OCI-LY3 (cell line): ENCODE data around the gene MUS81.

ENCODE experiments used
- H2AFZ ChIP-seq: fragments of 200-600, 300-600 bp; shearing (Covaris generic); 2 replicates; pipeline ENCODE4 v1.6.0; 2014; ENCODE audit warnings: antibody characterized with exemption, low read depth, low read length
- H3K27ac ChIP-seq: fragments of 200-600, 300-600 bp; sonication (generic); 2 replicates; pipeline ENCODE4 v1.5.1; 2014; ENCODE audit warnings: mild to moderate bottlenecking, low read length, moderate library complexity, mixed read lengths
- H3K27me3 ChIP-seq: fragments of 200-600, 300-600 bp; sonication (generic); 2 replicates; pipeline ENCODE4 v1.6.1; 2014; ENCODE audit warnings: low read depth, low read length, mixed read lengths
- H3K36me3 ChIP-seq: fragments of 200-600, 300-600 bp; sonication (generic); replicated peaks from 2 replicates; pipeline ENCODE3; 2014; ENCODE audit warnings: low read depth, low read length, mixed read lengths
- H3K4me1 ChIP-seq: fragments of 300-600, 200-600 bp; sonication (generic); 2 replicates; pipeline ENCODE4 v1.6.1; 2014; ENCODE audit warnings: low read length, mixed read lengths
- H3K4me2 ChIP-seq: fragments of 200-600, 300-600 bp; sonication (generic); 2 replicates; pipeline ENCODE4 v1.6.1; 2014; ENCODE audit warnings: low read length, mixed read lengths
- H3K4me3 ChIP-seq: fragments of 300-600, 200-600 bp; sonication (generic); 2 replicates; pipeline ENCODE4 v1.5.1; 2014; ENCODE audit warnings: antibody characterized with exemption, mild to moderate bottlenecking, low read length, moderate library complexity
- H3K79me2 ChIP-seq: fragments of 300-600, 200-600 bp; shearing (Covaris generic); 2 replicates; pipeline ENCODE4 v1.6.1; 2014; ENCODE audit warnings: mild to moderate bottlenecking, low read length, mixed read lengths
- H3K9ac ChIP-seq: fragments of 300-600, 200-600 bp; shearing (Covaris generic); 2 replicates; pipeline ENCODE4 v1.6.0; 2014; ENCODE audit warnings: mild to moderate bottlenecking, low read length, moderate library complexity
- H3K9me3 ChIP-seq: fragments of 200-600, 300-600 bp; shearing (Covaris generic); 2 replicates; pipeline ENCODE4 v1.6.1; 2014; ENCODE audit warnings: low read length, mixed read lengths; ENCODE audit not compliant: insufficient read depth
- H4K20me1 ChIP-seq: fragments of 200-600, 300-600 bp; sonication (generic); 2 replicates; pipeline ENCODE4 v1.6.1; 2016; ENCODE audit warnings: low read length, mixed read lengths; ENCODE audit not compliant: insufficient read depth
- CTCF ChIP-seq: fragments of 200-600, 300-600 bp; sonication (generic); IDR thresholded peaks from 2 replicates; pipeline ENCODE4 v1.5.1; 2014; ENCODE audit warnings: antibody characterized with exemption, low read length, low read depth
- EZH2phosphoT487 ChIP-seq: fragments of 200-600 bp; shearing (Covaris generic); IDR thresholded peaks from 2 replicates; pipeline ENCODE4 v1.6.1; 2018; ENCODE audit warnings: antibody characterized with exemption, mixed run types, low read depth

The MUS81 gene

DNA sequence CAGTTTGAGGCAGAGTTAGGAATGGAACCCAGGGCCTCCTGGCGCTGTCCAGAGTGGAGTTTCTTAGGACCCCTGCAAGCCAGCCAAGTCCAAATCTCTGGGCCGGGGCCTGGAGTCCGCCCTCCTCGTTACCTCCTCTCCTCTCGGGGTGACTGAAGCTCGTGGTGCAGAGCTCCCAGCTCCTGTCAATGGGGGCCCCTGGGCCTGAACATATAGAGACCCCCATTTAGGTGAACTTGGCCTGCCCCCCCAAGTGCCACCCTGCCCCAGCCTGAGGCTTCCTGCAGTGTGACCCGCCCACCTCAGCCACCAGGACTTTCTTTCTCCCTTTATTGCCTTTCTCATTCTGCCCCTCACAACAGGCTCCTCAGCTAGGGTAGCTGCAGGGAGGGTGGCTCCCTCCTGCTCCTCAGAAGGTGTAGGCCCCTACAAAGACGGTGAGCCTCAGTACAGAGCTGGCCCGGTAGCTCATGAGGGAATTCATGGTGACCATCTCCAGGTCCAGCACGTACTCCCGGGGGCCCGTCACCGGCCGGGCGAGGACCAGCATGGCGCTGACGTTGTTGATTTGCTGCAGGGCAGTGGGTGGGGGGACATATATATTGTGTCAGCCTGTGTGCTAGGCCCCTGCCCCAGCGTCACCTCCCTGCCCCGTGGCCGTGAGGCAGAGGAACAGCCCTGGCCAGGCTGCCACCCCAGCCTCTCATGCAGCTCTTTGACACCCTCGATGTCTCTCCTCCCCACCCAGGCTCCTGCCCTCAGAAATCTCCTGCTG, 6.5 kb downstream of the MUS81 start:
- Histone ChIP-seq H3K4me1 (peaks cover 3% of the 10 kb centered on the region), H2AFZ (no peak overlapping the region), H3K4me3 (no peak overlapping the region), H3K9me3 (no peaks in the 10 kb centered on the region), H3K9ac (no peak overlapping the region), H3K79me2 (peaks cover 9% of the 10 kb centered on the region), H3K27ac (no peak overlapping the region), H3K36me3 (peaks cover 62% of the 10 kb centered on the region), H3K4me2 (no peak overlapping the region), H3K27me3 (no peaks in the 10 kb centered on the region), H4K20me1 (no peaks in the 10 kb centered on the region; the same call in 1 of the 2 replicates)
- no peak for TF ChIP-seq CTCF
- TF ChIP-seq EZH2phosphoT487, result no peak

GRCh38 chr11:65867284-65868071, 7.2 kb downstream of the MUS81 start:
- no peak overlapping the region for H3K27ac ChIP-seq
- TF ChIP-seq CTCF (no peak), EZH2phosphoT487 (no peak)
- H3K4me2 ChIP-seq, result no peak overlapping the region
- H3K4me1 ChIP-seq, result no peaks in the 10 kb centered on the region
- no peak overlapping the region for H3K4me3 ChIP-seq
- no peak overlapping the region for H2AFZ ChIP-seq
- peaks cover under 1% of the 10 kb centered on the region; the same call in 1 of the 2 replicates for H3K79me2 ChIP-seq
- no peak overlapping the region for H3K9ac ChIP-seq
- H4K20me1 ChIP-seq, result no peaks in the 10 kb centered on the region; the same call in 1 of the 2 replicates
- no peaks in the 10 kb centered on the region for H3K27me3 ChIP-seq
- peaks cover 55% of the 10 kb centered on the region for H3K36me3 ChIP-seq
- H3K9me3 ChIP-seq, result no peaks in the 10 kb centered on the region

- H4K20me1 ChIP-seq, result no peaks in the 10 kb centered on the region; the same call in 1 of the 2 replicates
- H3K4me3 ChIP-seq, result no peak overlapping the region
- no peak overlapping the region for H2AFZ ChIP-seq
- H3K79me2 ChIP-seq, result no peaks in the 10 kb centered on the region
- H3K9ac ChIP-seq, result no peak overlapping the region
- no peaks in the 10 kb centered on the region for H3K9me3 ChIP-seq
- TF ChIP-seq EZH2phosphoT487 (no peak), CTCF (no peak)
- H3K36me3 ChIP-seq, result peaks cover 48% of the 10 kb centered on the region
- no peak overlapping the region for H3K4me2 ChIP-seq
- H3K4me1 ChIP-seq, result peaks cover 3% of the 10 kb centered on the region
- H3K27ac ChIP-seq, result no peak overlapping the region
- no peaks in the 10 kb centered on the region for H3K27me3 ChIP-seq
Observed at GRCh38 chr11:65868076-65868667, 7.9 kb downstream of the MUS81 start.

DNA sequence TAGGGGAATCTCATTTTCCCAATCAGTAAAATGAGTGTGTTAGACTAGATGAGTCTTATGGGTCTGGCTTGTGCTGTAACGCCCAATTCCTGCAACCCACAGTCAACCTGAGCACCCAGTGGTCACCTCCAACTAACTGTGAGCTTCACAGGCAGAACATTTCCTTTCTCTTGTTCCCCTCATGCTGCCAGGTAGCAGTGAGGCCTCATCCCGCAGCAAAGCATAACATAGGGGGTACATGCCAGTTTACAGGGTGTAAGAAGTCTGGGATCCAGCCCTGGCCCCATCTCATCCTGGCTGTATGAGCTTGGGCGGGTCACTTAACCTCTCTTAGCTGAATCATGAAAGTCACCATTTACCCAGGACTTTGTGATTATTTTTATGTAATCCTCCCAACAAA, 8.7 kb downstream of the MUS81 start:
- H3K9me3 ChIP-seq, result no peaks in the 10 kb centered on the region
- no peak overlapping the region for H3K9ac ChIP-seq
- no peak overlapping the region for H3K4me3 ChIP-seq
- H3K36me3 ChIP-seq, result peaks cover 40% of the 10 kb centered on the region
- no peak overlapping the region for H3K27ac ChIP-seq
- no peaks in the 10 kb centered on the region for H3K79me2 ChIP-seq
- TF ChIP-seq CTCF (no peak), EZH2phosphoT487 (no peak)
- H2AFZ ChIP-seq, result no peak overlapping the region
- H3K27me3 ChIP-seq, result no peaks in the 10 kb centered on the region
- H3K4me2 ChIP-seq, result no peak overlapping the region
- H4K20me1 ChIP-seq, result no peaks in the 10 kb centered on the region; the same call in 1 of the 2 replicates
- H3K4me1 ChIP-seq, result peaks cover 3% of the 10 kb centered on the region
